ENCODE measurements around the gene TTC8. TPM values are rescaled to one million over a fixed set of nuclear protein-coding genes. Genes with fewer than 3 reads are reported as not detected.

Gene TTC8
- total and polyA plus RNA-seq, 10 donors, result 4.5 to 23.6 (median 11.0) TPM

GRCh38 chr14:88908216-88908615 is 83.8 kb downstream of the TTC8 start:
- 52 to 71% (median 62%) methylated on average over 1 of the region's 1 CpG for WGBS, 5 donors
- H3K9me3 ChIP-seq, result peaks cover 0 to 31% (median 15%) of the 10 kb centered on the region in 8 donors
- H3K4me1 ChIP-seq, result no peaks in the 10 kb centered on the region
- intact Hi-C loops (cut with DNase I; ENCODE audit: low total_unique reads), result no loop called here
- DNase-seq, result no peak
- peaks cover 0 to 2% (median 0%) of the 10 kb centered on the region in 7 donors for H3K27me3 ChIP-seq (replicated peaks in 1 of 7)
- no peak overlapping the region for H3K27ac ChIP-seq
- TF ChIP-seq POLR2A (IDR thresholded peaks at IDR 0.05) (no peak), POLR2AphosphoS5 (IDR thresholded peaks at IDR 0.05) (no peak), CTCF (IDR thresholded peaks at IDR 0.05 in 8 of 11, conservative IDR thresholded peaks at IDR 0.05 in 3 of 11) (no peak)
- H3K36me3 ChIP-seq, result no peaks in the 10 kb centered on the region
- no peak overlapping the region for H3K4me3 ChIP-seq

- H3K27ac ChIP-seq, result no peak overlapping the region
- intact Hi-C loops (cut with DNase I; ENCODE audit: low total_unique reads), result no loop called here
- 85 to 97% (median 90%) methylated on average over 4 to 6 of the region's 6 CpGs for WGBS, 5 donors
- TF ChIP-seq POLR2A (IDR thresholded peaks at IDR 0.05), result no peak
- TF ChIP-seq POLR2AphosphoS5 (IDR thresholded peaks at IDR 0.05), result no peak
- no peak for TF ChIP-seq CTCF (IDR thresholded peaks at IDR 0.05 in 8 of 11, conservative IDR thresholded peaks at IDR 0.05 in 3 of 11)
- peaks cover 0 to 17% (median 0%) of the 10 kb centered on the region in 7 donors for H3K27me3 ChIP-seq (replicated peaks in 1 of 7)
- no peak for DNase-seq
- peaks cover 0 to 34% (median 15%) of the 10 kb centered on the region in 8 donors for H3K9me3 ChIP-seq
- no peaks in the 10 kb centered on the region for H3K4me1 ChIP-seq
- no peak overlapping the region for H3K4me3 ChIP-seq
- H3K36me3 ChIP-seq, result no peaks in the 10 kb centered on the region
Observed at GRCh38 chr14:88910386-88910785, 85.9 kb downstream of the TTC8 start.

GRCh38 chr14:88911809-88912208 is 87.4 kb downstream of the TTC8 start:
- Histone ChIP-seq H3K4me1 (no peaks in the 10 kb centered on the region), H3K9me3 (peaks cover 0 to 21% (median 11%) of the 10 kb centered on the region in 8 donors), H3K4me3 (no peak overlapping the region), H3K27me3 (replicated peaks in 1 of 7) (peaks cover 0 to 21% (median 0%) of the 10 kb centered on the region in 7 donors), H3K27ac (no peak overlapping the region), H3K36me3 (no peaks in the 10 kb centered on the region)
- intact Hi-C loops (cut with DNase I; ENCODE audit: low total_unique reads), result no loop called here
- WGBS, 5 donors, result 75 to 88% (median 84%) methylated on average over 4 of the region's 4 CpGs
- no peak for TF ChIP-seq CTCF (IDR thresholded peaks at IDR 0.05 in 8 of 11, conservative IDR thresholded peaks at IDR 0.05 in 3 of 11)
- TF ChIP-seq POLR2AphosphoS5 (IDR thresholded peaks at IDR 0.05), result no peak
- no peak for TF ChIP-seq POLR2A (IDR thresholded peaks at IDR 0.05)
- no peak for DNase-seq

GRCh38 chr14:88914956-88915355 is 90.5 kb downstream of the TTC8 start:
- no peak overlapping the region for H3K4me3 ChIP-seq
- no peaks in the 10 kb centered on the region for H3K4me1 ChIP-seq
- H3K36me3 ChIP-seq, result no peaks in the 10 kb centered on the region
- intact Hi-C loops (cut with DNase I; ENCODE audit: low total_unique reads), result no loop called here
- peaks cover 0 to 21% (median 0%) of the 10 kb centered on the region in 7 donors for H3K27me3 ChIP-seq (replicated peaks in 1 of 7)
- no peak overlapping the region for H3K27ac ChIP-seq
- peaks cover 0 to 3% (median 0%) of the 10 kb centered on the region in 8 donors for H3K9me3 ChIP-seq
- TF ChIP-seq CTCF (IDR thresholded peaks at IDR 0.05 in 8 of 11, conservative IDR thresholded peaks at IDR 0.05 in 3 of 11) (no peak), POLR2A (IDR thresholded peaks at IDR 0.05) (no peak), POLR2AphosphoS5 (IDR thresholded peaks at IDR 0.05) (no peak)
- whole genome bisulfite sequencing, 5 donors, result 71 to 75% (median 72%) methylated on average over 4 of the region's 4 CpGs
- no peak for DNase-seq
